ENCODE data around the gene FBRS. TPM values are rescaled to one million over a fixed set of nuclear protein-coding genes. Genes with fewer than 3 reads are reported as not detected.
"Not testable (repeated sequence)": the region's sequence is repeated elsewhere in the genome, so short reads cannot be mapped to it uniquely, and the experiment has no call there.

Gene FBRS
- polyA plus RNA-seq, 3 donors, result 69.5 to 85.7 (median 76.5) TPM

GRCh38 chr16:30697264-30698138 is 39.3 kb downstream of the FBRS start:
- DNase-seq, result no peak

- DNase-seq, result peak; percentile 97
Observed at GRCh38 chr16:30698139-30698815, 40.0 kb downstream of the FBRS start.

- peak; percentile 85 for DNase-seq
Observed at GRCh38 chr16:30698816-30699614, 40.8 kb downstream of the FBRS start, which contains the start of gene SRCAP. Gene SRCAP (plus strand): TSS chr16:30699171. CDS start chr16:30700825, 1,654 bp downstream.

GRCh38 chr16:30699615-30700099 is 41.4 kb downstream of the FBRS start:
- DNase-seq, result no peak

GRCh38 chr16:30700491-30700890 is 42.3 kb downstream of the FBRS start:
- no peak for DNase-seq

- no peak for DNase-seq
Observed at GRCh38 chr16:30700971-30701370, 42.7 kb downstream of the FBRS start.

GRCh38 chr16:30703071-30703470 is 44.8 kb downstream of the FBRS start:
- not testable (repeated sequence) for DNase-seq

GRCh38 chr16:30703971-30704370 is 45.7 kb downstream of the FBRS start:
- DNase-seq, result no peak

- DNase-seq, result no peak
Observed at GRCh38 chr16:30706046-30706445, 47.8 kb downstream of the FBRS start.

GRCh38 chr16:30710971-30711370 is 52.7 kb downstream of the FBRS start:
- DNase-seq, result no peak

- no peak for DNase-seq
Observed at GRCh38 chr16:30711712-30712111, 53.5 kb downstream of the FBRS start.

- no peak for DNase-seq
Observed at GRCh38 chr16:30715750-30716445, 57.7 kb downstream of the FBRS start.

GRCh38 chr16:30720086-30720485 is 61.9 kb downstream of the FBRS start:
- no peak for DNase-seq

Other genes with a start within 250 kb of the FBRS start
- gene DCTPP1, start 228.4 kb upstream of the FBRS start, polyA plus RNA-seq (ENCODE audit: insufficient read length in 3 of 3), result 10 to 100 TPM; 50.1 to 56.8 (median 54.9) TPM
- 10 to 100 TPM; 95.6 to 96.4 (median 96.0) TPM for gene SEPHS2, start 212.6 kb upstream of the FBRS start, polyA plus RNA-seq (ENCODE audit: insufficient read length in 3 of 3)
- gene ITGAL, start 185.7 kb upstream of the FBRS start, polyA plus RNA-seq (ENCODE audit: insufficient read length in 3 of 3), result 1 to 10 TPM; 1.9 to 2.1 (median 2.0) TPM
- gene ZNF768, start 131.9 kb upstream of the FBRS start, polyA plus RNA-seq (ENCODE audit: insufficient read length in 3 of 3), result 10 to 100 TPM; 58.5 to 70.4 (median 68.1) TPM
- gene ZNF747, start 123.6 kb upstream of the FBRS start, polyA plus RNA-seq (ENCODE audit: insufficient read length in 3 of 3), result 10 to 100 TPM; 10.1 to 11.3 (median 11.0) TPM
- gene ZNF764, start 100.1 kb upstream of the FBRS start, polyA plus RNA-seq (ENCODE audit: insufficient read length in 3 of 3), result 10 to 100 TPM; 13.3 to 18.8 (median 14.4) TPM
- gene ZNF688, start 86.7 kb upstream of the FBRS start, polyA plus RNA-seq (ENCODE audit: insufficient read length in 3 of 3), result 10 to 100 TPM; 14.2 to 19.7 (median 17.7) TPM
- 10 to 100 TPM; 21.3 to 36.9 (median 32.1) TPM for gene ZNF785, start 72.7 kb upstream of the FBRS start, polyA plus RNA-seq (ENCODE audit: insufficient read length in 3 of 3)
- gene ZNF689, start 48.0 kb upstream of the FBRS start, polyA plus RNA-seq (ENCODE audit: insufficient read length in 3 of 3), result 10 to 100 TPM; 14.8 to 16.2 (median 15.7) TPM
- 10 to 100 TPM; 50.6 to 52.4 (median 51.8) TPM for gene PRR14, start 7.5 kb upstream of the FBRS start, polyA plus RNA-seq (ENCODE audit: insufficient read length in 3 of 3)
- gene SRCAP, start 40.7 kb downstream of the FBRS start, polyA plus RNA-seq (ENCODE audit: insufficient read length in 3 of 3), result 10 to 100 TPM; 38.6 to 55.8 (median 43.9) TPM
- gene PHKG2, start 90.0 kb downstream of the FBRS start, polyA plus RNA-seq (ENCODE audit: insufficient read length in 3 of 3), result 10 to 100 TPM; 28.7 to 44.8 (median 40.7) TPM
- gene CFAP119, start 103.6 kb downstream of the FBRS start, polyA plus RNA-seq (ENCODE audit: insufficient read length in 3 of 3), result 10 to 100 TPM; 11.8 to 14.6 (median 12.8) TPM
- gene RNF40, start 103.9 kb downstream of the FBRS start, polyA plus RNA-seq (ENCODE audit: insufficient read length in 3 of 3), result 100 to 1,000 TPM; 120 to 133 (median 120) TPM
- gene ZNF629, start 128.8 kb downstream of the FBRS start, polyA plus RNA-seq (ENCODE audit: insufficient read length in 3 of 3), result 10 to 100 TPM; 26.5 to 32.4 (median 30.3) TPM
- 10 to 100 TPM; 43.7 to 52.6 (median 44.6) TPM for gene BCL7C, start 235.6 kb downstream of the FBRS start, polyA plus RNA-seq (ENCODE audit: insufficient read length in 3 of 3)
- gene CTF1, start 238.2 kb downstream of the FBRS start, polyA plus RNA-seq (ENCODE audit: insufficient read length in 3 of 3), result 1 to 10 TPM; 7.5 to 8.4 (median 7.7) TPM